Type B pancreatic cell (in vitro differentiated cells): Measurements from ENCODE around the gene ADAM17. TPM values are rescaled to one million over a fixed set of nuclear protein-coding genes. Genes with fewer than 3 reads are reported as not detected.
A peak's percentile ranks its signal among the peaks of the same experiment; 100 is the strongest.

Experiments
- DNase-seq: peaks from one replicate; pipeline ENCODE4 v3.0.0; 2021; ENCODE audit warnings: mixed read lengths; ENCODE audit not compliant: unreplicated experiment; ENCODE audit errors: extremely low spot score
- H3K27ac Mint-ChIP-seq: 2 replicates; pipeline ENCODE4 v1.8.0; 2021; ENCODE audit warnings: mild to moderate bottlenecking, mixed read lengths
- H3K27me3 Mint-ChIP-seq: 2 replicates; pipeline ENCODE4 v1.8.0; 2021; ENCODE audit warnings: mixed read lengths
- H3K36me3 Mint-ChIP-seq: 2 replicates; pipeline ENCODE4 v1.8.0; 2021; ENCODE audit warnings: mixed read lengths
- H3K4me1 Mint-ChIP-seq: one replicate; pipeline ENCODE4 v1.8.0; 2021; ENCODE audit warnings: mixed read lengths; ENCODE audit not compliant: unreplicated experiment
- H3K4me3 Mint-ChIP-seq: 2 replicates; pipeline ENCODE4 v1.8.0; 2021; ENCODE audit warnings: mild to moderate bottlenecking, mixed read lengths
- H3K9me3 Mint-ChIP-seq: 2 replicates; pipeline ENCODE4 v1.8.0; 2021; ENCODE audit warnings: mixed read lengths
- CTCF ChIP-seq: fragments of 200-600 bp; sonication (generic); conservative IDR thresholded peaks from 2 replicates; pipeline ENCODE4 v1.5.0; 2021; ENCODE audit warnings: antibody characterized with exemption, mild to moderate bottlenecking
- total RNA-seq: library from RNA; stranded (reverse); gene quantifications from 2 replicates; pipeline ENCODE4 v1.2.1, GENCODE V29; 2021; ENCODE audit warnings: low replicate concordance

Gene ADAM17
- total RNA-seq, 1 donor from 2014 or later, result 37.6 TPM

- Mint-ChIP-seq H3K27ac (no peak overlapping the region), H3K9me3 (no peaks in the 10 kb centered on the region), H3K4me1 (peaks cover 33% of the 10 kb centered on the region), H3K36me3 (peaks cover 7% of the 10 kb centered on the region), H3K27me3 (no peaks in the 10 kb centered on the region), H3K4me3 (no peak overlapping the region)
- DNase-seq, result no peak
- TF ChIP-seq CTCF, result no peak
These were observed 7.1 kb downstream of the ADAM17 start for GRCh38 chr2:9548506-9548905.

GRCh38 chr2:9547262-9547991 is 8.2 kb downstream of the ADAM17 start:
- no peaks in the 10 kb centered on the region for H3K27me3 Mint-ChIP-seq

GRCh38 chr2:9545502-9545901 is 10.1 kb downstream of the ADAM17 start:
- DNase-seq, result no peak
- H3K9me3 Mint-ChIP-seq, result no peaks in the 10 kb centered on the region
- peaks cover 12% of the 10 kb centered on the region for H3K36me3 Mint-ChIP-seq
- H3K27ac Mint-ChIP-seq, result no peak overlapping the region
- H3K4me3 Mint-ChIP-seq, result no peak overlapping the region
- no peak for TF ChIP-seq CTCF
- H3K27me3 Mint-ChIP-seq, result no peaks in the 10 kb centered on the region
- H3K4me1 Mint-ChIP-seq, result peaks cover 20% of the 10 kb centered on the region

More at GRCh38 chr2:9547262-9547991, 8.2 kb downstream of the ADAM17 start:
- DNase-seq, result no peak
- Mint-ChIP-seq H3K4me1 (peaks cover 26% of the 10 kb centered on the region), H3K4me3 (peak overlapping the region; percentile 24), H3K27ac (peak overlapping the region; percentile 19), H3K9me3 (no peaks in the 10 kb centered on the region), H3K36me3 (peaks cover 12% of the 10 kb centered on the region)
- TF ChIP-seq CTCF, result no peak

GRCh38 chr2:9543557-9543956 is 12.1 kb downstream of the ADAM17 start:
- Mint-ChIP-seq H3K27me3 (no peaks in the 10 kb centered on the region), H3K4me1 (peaks cover 17% of the 10 kb centered on the region), H3K4me3 (no peak overlapping the region), H3K27ac (no peak overlapping the region), H3K9me3 (peaks cover 3% of the 10 kb centered on the region), H3K36me3 (peaks cover 17% of the 10 kb centered on the region)
- no peak for DNase-seq
- TF ChIP-seq CTCF, result no peak

GRCh38 chr2:9539531-9539930 is 16.1 kb downstream of the ADAM17 start:
- H3K4me1 Mint-ChIP-seq, result peaks cover 9% of the 10 kb centered on the region
- H3K27me3 Mint-ChIP-seq, result no peaks in the 10 kb centered on the region
- no peak overlapping the region for H3K27ac Mint-ChIP-seq

More at GRCh38 chr2:9539531-9539930, 16.1 kb downstream of the ADAM17 start:
- H3K36me3 Mint-ChIP-seq, result peaks cover 22% of the 10 kb centered on the region
- no peak for TF ChIP-seq CTCF
- peaks cover 3% of the 10 kb centered on the region for H3K9me3 Mint-ChIP-seq
- DNase-seq, result no peak
- no peak overlapping the region for H3K4me3 Mint-ChIP-seq
